ENCODE results near the gene PDE2A. TPM values are rescaled to one million over a fixed set of nuclear protein-coding genes. Genes with fewer than 3 reads are reported as not detected.

The PDE2A gene
- total and polyA plus RNA-seq, 9 donors: 8.3 to 44.0 (median 12.8) TPM

- Histone ChIP-seq H3K9me3 (no peaks in the 10 kb centered on the region), H3K27me3 (no peaks in the 10 kb centered on the region), H3K4me1 (ENCODE audit: insufficient read depth) (peaks cover 18% of the 10 kb centered on the region), H3K27ac (peak overlapping the region in 1 of 2 donors; percentile 85), H3K36me3 (no peaks in the 10 kb centered on the region), H3K4me3 (no peak overlapping the region)
- WGBS, 3 donors: 72 to 80% (median 78%) methylated on average over 11 of the region's 11 CpGs
- TF ChIP-seq POLR2A (IDR thresholded peaks at IDR 0.05): no peak
- TF ChIP-seq CTCF (IDR thresholded peaks at IDR 0.05): no peak
- TF ChIP-seq EP300 (IDR thresholded peaks at IDR 0.05): no peak
- intact Hi-C loops (cut with DNase I): no loop called here
- no peak for DNase-seq
Measured at GRCh38 chr11:72626414-72626936, 47.7 kb downstream of the PDE2A start.

- peak; percentile 69 to 87 (median 73) for DNase-seq
- no peak overlapping the region for H3K4me3 ChIP-seq
- H3K4me1 ChIP-seq (ENCODE audit: insufficient read depth): peaks cover 18% of the 10 kb centered on the region
- WGBS, 3 donors: 37 to 41% (median 40%) methylated on average over 20 of the region's 20 CpGs
- H3K27ac ChIP-seq: peak overlapping the region; percentile 24 to 85
- no peaks in the 10 kb centered on the region for H3K36me3 ChIP-seq
- H3K9me3 ChIP-seq: no peaks in the 10 kb centered on the region
- TF ChIP-seq EP300 (IDR thresholded peaks at IDR 0.05): no peak
- no peak for TF ChIP-seq CTCF (IDR thresholded peaks at IDR 0.05)
- no peak for TF ChIP-seq POLR2A (IDR thresholded peaks at IDR 0.05)
- intact Hi-C loops (cut with DNase I): no loop called here
- no peaks in the 10 kb centered on the region for H3K27me3 ChIP-seq
Measured at GRCh38 chr11:72625691-72626413, 48.4 kb downstream of the PDE2A start.

GRCh38 chr11:72624496-72625201 is 49.6 kb downstream of the PDE2A start:
- TF ChIP-seq EP300 (IDR thresholded peaks at IDR 0.05): no peak
- no peak for TF ChIP-seq CTCF (IDR thresholded peaks at IDR 0.05)
- TF ChIP-seq POLR2A (IDR thresholded peaks at IDR 0.05): peak; percentile 4
- Histone ChIP-seq H3K9me3 (no peaks in the 10 kb centered on the region), H3K36me3 (no peaks in the 10 kb centered on the region), H3K27me3 (no peaks in the 10 kb centered on the region), H3K27ac (peak overlapping the region in 1 of 2 donors; percentile 85), H3K4me1 (ENCODE audit: insufficient read depth) (peaks cover 18% of the 10 kb centered on the region), H3K4me3 (no peak overlapping the region)
- DNase-seq: no peak
- WGBS, 3 donors: 87 to 93% (median 90%) methylated on average over 12 of the region's 12 CpGs
- intact Hi-C loops (cut with DNase I): no loop called here

GRCh38 chr11:72623052-72623451 is 51.2 kb downstream of the PDE2A start:
- H3K27ac ChIP-seq: no peak overlapping the region
- intact Hi-C loops (cut with DNase I): no loop called here
- H3K36me3 ChIP-seq: no peaks in the 10 kb centered on the region
- peaks cover 18% of the 10 kb centered on the region for H3K4me1 ChIP-seq (ENCODE audit: insufficient read depth)
- no peak overlapping the region for H3K4me3 ChIP-seq
- WGBS, 3 donors: 63 to 72% (median 64%) methylated on average over 8 of the region's 8 CpGs
- TF ChIP-seq EP300 (IDR thresholded peaks at IDR 0.05): no peak
- no peak for TF ChIP-seq CTCF (IDR thresholded peaks at IDR 0.05)
- no peak for TF ChIP-seq POLR2A (IDR thresholded peaks at IDR 0.05)
- no peaks in the 10 kb centered on the region for H3K9me3 ChIP-seq
- DNase-seq: no peak
- no peaks in the 10 kb centered on the region for H3K27me3 ChIP-seq
